HG02763 (cell line): ENCODE data around the gene DHX57.
"Not testable (repeated sequence)": the region's sequence is repeated elsewhere in the genome, so short reads cannot be mapped to it uniquely, and the experiment has no call there.

ENCODE experiments used
- ATAC-seq: cut with Tn5 transposase; IDR thresholded peaks from one replicate; pipeline ENCODE4 v1.9.1; 2021; ENCODE audit warnings: mild to moderate bottlenecking, moderate library complexity; ENCODE audit not compliant: unreplicated experiment

Gene DHX57

GRCh38 chr2:38806015-38806732 lies 69.6 kb downstream of the DHX57 start:
- ATAC-seq, result no peak

GRCh38 chr2:38797953-38798352 lies 77.8 kb downstream of the DHX57 start:
- no peak for ATAC-seq

- no peak for ATAC-seq
Measured at GRCh38 chr2:38797250-38797676, 78.5 kb downstream of the DHX57 start.

GRCh38 chr2:38795016-38795415 lies 80.7 kb downstream of the DHX57 start:
- ATAC-seq, result not testable (repeated sequence)

- ATAC-seq, result no peak
Measured at GRCh38 chr2:38794235-38794946, 81.3 kb downstream of the DHX57 start.

GRCh38 chr2:38793511-38793910 lies 82.2 kb downstream of the DHX57 start:
- ATAC-seq, result no peak

- ATAC-seq, result no peak
Measured at GRCh38 chr2:38792751-38793150, 83.0 kb downstream of the DHX57 start.

- ATAC-seq, result not testable (repeated sequence)
Measured at GRCh38 chr2:38792321-38792720, 83.4 kb downstream of the DHX57 start.

- ATAC-seq, result no peak
Measured at GRCh38 chr2:38791744-38792143, 84.0 kb downstream of the DHX57 start.

- no peak for ATAC-seq
Measured at GRCh38 chr2:38789691-38790090, 86.0 kb downstream of the DHX57 start.

GRCh38 chr2:38788306-38788705 lies 87.4 kb downstream of the DHX57 start:
- ATAC-seq, result no peak

- ATAC-seq, result no peak
Measured at GRCh38 chr2:38783586-38783985, 92.1 kb downstream of the DHX57 start.

GRCh38 chr2:38778687-38779082 lies 97.0 kb downstream of the DHX57 start:
- no peak for ATAC-seq

- no peak for ATAC-seq
Measured at GRCh38 chr2:38776531-38776930, 99.2 kb downstream of the DHX57 start.

GRCh38 chr2:38775921-38776225 lies 99.9 kb downstream of the DHX57 start:
- no peak for ATAC-seq

GRCh38 chr2:38775097-38775920 lies 100.4 kb downstream of the DHX57 start:
- no peak for ATAC-seq

GRCh38 chr2:38771632-38772031 lies 104.1 kb downstream of the DHX57 start:
- no peak for ATAC-seq

GRCh38 chr2:38765551-38765950 lies 110.2 kb downstream of the DHX57 start:
- no peak for ATAC-seq

GRCh38 chr2:38765149-38765548 lies 110.6 kb downstream of the DHX57 start:
- ATAC-seq, result no peak

GRCh38 chr2:38763728-38764127 lies 112.0 kb downstream of the DHX57 start:
- no peak for ATAC-seq

- no peak for ATAC-seq
Measured at GRCh38 chr2:38763228-38763627, 112.5 kb downstream of the DHX57 start.

GRCh38 chr2:38755891-38756290 lies 119.8 kb downstream of the DHX57 start:
- not testable (repeated sequence) for ATAC-seq
